ENCODE data around the gene HES2.
"Not testable (repeated sequence)": the region's sequence is repeated elsewhere in the genome, so short reads cannot be mapped to it uniquely, and the experiment has no call there.

The HES2 gene

GRCh38 chr1:6384135-6384534, 35.6 kb downstream of the HES2 start:
- no peak for DNase-seq

- no peak for DNase-seq
Observed at GRCh38 chr1:6380037-6380436, 39.7 kb downstream of the HES2 start.

- DNase-seq, result no peak
Observed at GRCh38 chr1:6378096-6378746, 41.5 kb downstream of the HES2 start.

- DNase-seq, result no peak
Observed at GRCh38 chr1:6373961-6374720, 45.6 kb downstream of the HES2 start.

GRCh38 chr1:6372236-6372635, 47.5 kb downstream of the HES2 start:
- DNase-seq, result not testable (repeated sequence)

GRCh38 chr1:6370006-6370405, 49.7 kb downstream of the HES2 start:
- DNase-seq, result no peak

GRCh38 chr1:6367381-6368012, 52.2 kb downstream of the HES2 start:
- DNase-seq, result no peak

- DNase-seq, result no peak
Observed at GRCh38 chr1:6365047-6365446, 54.7 kb downstream of the HES2 start.

- DNase-seq, result not testable (repeated sequence)
Observed at GRCh38 chr1:6363085-6363884, 56.4 kb downstream of the HES2 start.

All from activated gamma-delta T cell (primary cell).